CD4-positive, alpha-beta T cell treated with Interferon gamma for 1 hour (primary cell): ENCODE measurements around the gene ESYT1.
"Not testable (repeated sequence)": the region's sequence is repeated elsewhere in the genome, so short reads cannot be mapped to it uniquely, and the experiment has no call there.

Source experiments
- DNase-seq: peaks from one replicate; pipeline ENCODE4 v3.0.0-alpha.2; 2020

Gene ESYT1

DNA sequence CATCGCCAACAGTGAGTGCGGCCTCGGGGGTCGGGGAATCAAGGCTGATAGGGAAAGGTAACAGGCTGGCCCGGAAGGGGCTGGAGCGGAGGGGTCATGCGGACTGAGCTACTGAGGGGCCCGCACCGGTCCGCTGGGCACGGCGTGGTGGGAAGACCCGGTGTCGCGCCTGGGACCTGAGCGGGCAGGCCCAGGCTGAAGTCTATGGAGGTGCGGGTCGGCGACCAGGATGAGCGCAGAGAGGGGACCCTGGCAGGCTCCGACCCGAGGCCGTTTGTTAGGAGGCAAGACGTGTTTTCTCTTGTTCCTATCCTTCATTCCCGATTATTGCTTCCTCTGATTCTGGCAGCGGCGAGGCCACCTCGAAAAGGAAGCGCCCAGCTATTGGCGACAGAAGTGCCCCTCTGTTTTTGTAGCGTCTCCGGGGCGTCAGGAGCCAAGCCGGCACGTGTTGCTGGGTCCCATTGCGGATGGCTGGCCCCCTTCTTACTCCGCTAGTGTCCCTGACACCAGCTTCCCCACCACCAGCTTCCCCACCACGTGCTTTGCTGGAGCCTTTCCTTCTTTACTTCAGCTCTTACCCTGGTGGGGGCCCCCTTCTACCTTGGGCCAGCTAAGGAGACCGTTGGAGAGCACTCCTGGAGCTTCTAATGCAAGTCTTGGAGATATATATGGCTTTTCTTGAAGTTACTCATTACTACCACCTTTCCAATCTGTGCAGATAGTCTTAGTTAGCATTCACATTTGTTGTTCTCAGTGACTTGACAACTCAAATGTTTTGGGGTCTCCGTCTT, 23.1 kb upstream of the ESYT1 start:
- DNase-seq, result no peak

DNA sequence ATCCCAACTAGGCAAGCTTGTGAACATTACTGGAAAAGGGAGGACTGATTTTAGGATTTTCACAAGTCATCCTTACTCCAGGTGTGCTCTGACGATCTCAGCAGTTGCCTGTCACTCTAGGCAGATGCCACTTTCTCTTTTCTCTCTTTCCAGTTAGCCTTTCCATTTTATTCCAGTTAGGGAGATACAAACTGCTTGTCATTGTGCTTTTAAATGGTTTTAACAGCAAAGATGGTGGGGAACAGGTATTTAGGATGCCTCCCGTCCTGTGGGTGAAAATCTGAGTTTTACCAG, 22.5 kb upstream of the ESYT1 start:
- DNase-seq, result no peak

DNA sequence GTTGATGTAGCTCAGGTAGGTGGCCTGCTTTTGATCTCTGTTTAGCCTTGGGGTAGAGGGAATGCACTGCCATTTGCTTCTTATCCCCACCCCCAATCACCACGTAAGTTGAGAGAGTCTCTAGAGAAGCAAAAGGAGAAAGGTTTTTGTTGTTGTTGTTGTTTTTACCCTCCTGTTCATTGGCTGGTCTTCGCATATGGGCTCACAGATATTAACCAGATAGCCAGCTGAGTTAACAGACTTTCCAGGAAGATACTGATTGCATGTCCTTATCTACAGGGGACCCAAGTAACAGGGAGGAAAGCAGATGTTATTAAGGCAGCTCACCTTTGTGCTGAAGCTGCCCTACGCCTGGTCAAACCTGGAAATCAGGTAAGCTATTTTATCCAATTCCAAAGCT, 20.8 kb upstream of the ESYT1 start:
- no peak for DNase-seq

DNA sequence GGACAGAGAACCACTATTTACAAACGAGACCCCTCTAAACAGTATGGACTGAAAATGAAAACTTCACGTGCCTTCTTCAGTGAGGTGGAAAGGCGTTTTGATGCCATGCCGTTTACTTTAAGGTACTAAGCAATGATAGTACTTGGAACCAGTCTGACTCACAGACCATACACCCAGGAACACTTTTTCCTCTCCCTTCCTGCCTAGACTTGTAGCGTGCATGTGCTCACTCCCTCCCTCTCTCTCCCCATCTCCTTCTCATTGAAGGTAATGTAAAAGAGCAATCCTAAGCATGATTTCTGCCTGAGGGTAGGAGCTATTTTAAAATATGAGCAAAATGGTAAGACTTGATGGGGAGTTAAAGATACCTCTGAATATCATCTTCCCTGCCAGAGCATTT, 17.5 kb upstream of the ESYT1 start:
- DNase-seq, result no peak

- no peak for DNase-seq
These were observed 14.0 kb upstream of the ESYT1 start for GRCh38 chr12:56114084-56114483.

GRCh38 chr12:56115329-56115728, 12.7 kb upstream of the ESYT1 start:
- no peak for DNase-seq

- peak; percentile 90 for DNase-seq
These were observed 11.6 kb upstream of the ESYT1 start, which contains the start of gene RPL41 for GRCh38 chr12:56116267-56117081. Gene RPL41 (plus strand): TSS chr12:56116633.

DNA sequence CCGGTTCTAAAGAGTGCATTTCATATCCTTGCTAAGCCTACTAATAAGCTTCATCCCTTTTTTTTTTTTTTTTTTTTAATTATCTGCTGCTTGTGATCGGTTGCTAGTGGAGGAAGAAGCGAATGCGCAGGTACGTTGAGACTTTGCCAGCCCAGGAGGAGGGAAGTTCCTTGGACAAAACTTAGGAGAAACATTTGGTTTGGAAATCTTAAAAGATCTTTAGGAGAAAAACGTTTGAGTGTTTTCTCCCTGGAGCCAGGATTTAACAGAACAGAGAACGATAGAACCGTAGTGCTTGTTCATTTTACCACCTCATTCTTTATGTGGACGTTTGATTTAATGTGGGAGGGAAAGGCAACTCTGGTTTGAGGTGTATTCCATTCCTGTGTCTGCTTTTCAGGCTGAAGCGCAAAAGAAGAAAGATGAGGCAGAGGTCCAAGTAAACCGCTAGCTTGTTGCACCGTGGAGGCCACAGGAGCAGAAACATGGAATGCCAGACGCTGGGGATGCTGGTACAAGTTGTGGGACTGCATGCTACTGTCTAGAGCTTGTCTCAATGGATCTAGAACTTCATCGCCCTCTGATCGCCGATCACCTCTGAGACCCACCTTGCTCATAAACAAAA, 10.9 kb upstream of the ESYT1 start:
- DNase-seq, result not testable (repeated sequence)

DNA sequence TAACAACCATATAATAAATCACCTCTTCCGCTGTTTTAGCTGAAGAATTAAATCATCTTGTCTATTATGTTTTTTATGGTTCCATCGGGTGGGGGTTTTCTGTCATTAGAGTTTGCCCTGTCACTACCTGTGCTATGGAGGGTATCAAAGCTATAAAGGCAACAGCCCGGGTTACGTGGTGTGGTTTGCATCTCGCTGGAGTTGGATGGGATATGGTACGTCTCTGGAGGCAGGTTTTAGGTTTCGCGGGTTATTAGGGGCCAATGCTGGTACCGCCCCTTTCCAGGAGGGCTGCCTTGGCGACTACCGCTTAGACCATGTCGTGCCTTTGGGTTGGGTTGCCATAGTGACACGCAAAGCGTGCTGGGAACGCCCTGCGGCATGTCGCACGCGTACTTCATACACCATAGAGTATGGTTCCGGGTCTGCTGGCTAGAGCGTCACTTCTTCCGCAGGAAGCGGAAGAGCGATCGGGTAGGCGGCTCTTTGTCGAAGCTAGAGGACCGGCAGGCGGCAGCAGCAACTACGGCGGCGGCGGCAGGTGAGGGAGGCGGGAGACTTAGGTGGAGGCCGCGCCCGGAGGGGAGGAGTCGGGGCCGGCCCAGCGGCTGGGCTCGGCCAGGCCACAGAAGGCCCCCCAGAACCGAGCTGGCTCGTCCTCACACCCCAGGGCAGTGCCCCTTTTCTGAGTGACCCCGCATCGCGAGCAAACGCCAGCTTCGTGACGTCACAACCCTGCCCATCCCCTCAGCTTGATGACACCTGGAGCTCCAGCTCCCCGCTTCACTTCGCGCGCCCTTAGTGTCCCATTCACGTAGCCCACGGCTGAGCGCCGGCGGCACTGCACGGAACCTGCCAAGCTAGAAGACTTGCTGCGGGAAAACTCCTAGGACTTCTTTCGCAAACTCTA, 10.0 kb upstream of the ESYT1 start, which contains the start of gene ZC3H10:
Gene ZC3H10, plus strand, starts transcription at position 489 of the 910 bp plus-strand sequence. CDS start 2,297 bp downstream, outside the sequence.
- DNase-seq, result peak; percentile 99

GRCh38 chr12:56118688-56119357, 9.2 kb upstream of the ESYT1 start:
- DNase-seq, result no peak

DNA sequence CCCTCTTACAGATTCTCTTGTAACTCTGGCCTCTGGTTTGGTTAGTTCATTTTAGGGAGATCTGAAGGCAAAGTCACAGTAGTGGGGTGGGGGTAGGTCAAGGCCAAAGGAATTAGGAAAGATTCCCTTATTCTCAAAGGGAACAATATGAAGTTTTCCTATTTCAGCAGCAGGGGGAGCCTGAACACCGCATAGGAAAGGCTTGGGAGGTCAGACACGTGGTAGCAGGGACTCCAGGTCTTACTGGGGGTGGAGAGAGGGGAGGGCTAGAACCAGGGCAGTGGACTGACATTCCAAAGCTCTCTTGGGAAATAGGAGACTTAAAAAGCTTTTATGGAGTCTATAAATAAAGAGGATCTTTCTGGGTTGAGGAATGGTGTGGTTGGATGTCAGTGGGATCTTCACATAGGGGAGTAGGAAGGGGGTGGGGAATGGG, 8.7 kb upstream of the ESYT1 start:
- peak; percentile 67 for DNase-seq

GRCh38 chr12:56120158-56120846, 7.8 kb upstream of the ESYT1 start:
- no peak for DNase-seq

DNA sequence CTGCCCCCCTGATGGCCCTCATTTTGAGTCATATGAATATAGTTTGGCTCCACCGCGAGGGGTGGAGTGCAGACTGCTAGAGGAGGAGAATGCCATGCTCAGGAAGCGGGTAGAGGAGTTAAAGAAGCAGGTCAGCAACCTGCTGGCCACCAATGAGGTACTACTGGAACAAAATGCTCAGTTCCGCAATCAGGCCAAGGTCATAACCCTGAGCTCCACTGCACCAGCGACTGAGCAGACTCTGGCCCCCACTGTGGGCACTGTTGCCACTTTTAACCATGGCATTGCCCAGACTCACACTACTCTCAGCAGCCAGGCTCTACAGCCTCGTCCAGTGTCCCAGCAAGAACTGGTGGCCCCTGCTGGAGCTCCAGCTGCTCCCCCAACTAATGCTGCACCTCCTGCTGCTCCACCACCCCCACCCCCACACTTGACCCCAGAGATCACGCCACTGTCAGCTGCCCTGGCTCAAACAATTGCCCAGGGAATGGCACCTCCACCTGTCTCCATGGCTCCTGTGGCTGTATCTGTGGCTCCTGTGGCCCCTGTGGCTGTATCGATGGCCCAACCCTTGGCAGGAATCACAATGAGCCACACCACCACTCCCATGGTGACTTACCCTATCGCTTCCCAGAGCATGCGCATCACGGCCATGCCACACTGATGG, 6.7 kb upstream of the ESYT1 start:
- no peak for DNase-seq

DNA sequence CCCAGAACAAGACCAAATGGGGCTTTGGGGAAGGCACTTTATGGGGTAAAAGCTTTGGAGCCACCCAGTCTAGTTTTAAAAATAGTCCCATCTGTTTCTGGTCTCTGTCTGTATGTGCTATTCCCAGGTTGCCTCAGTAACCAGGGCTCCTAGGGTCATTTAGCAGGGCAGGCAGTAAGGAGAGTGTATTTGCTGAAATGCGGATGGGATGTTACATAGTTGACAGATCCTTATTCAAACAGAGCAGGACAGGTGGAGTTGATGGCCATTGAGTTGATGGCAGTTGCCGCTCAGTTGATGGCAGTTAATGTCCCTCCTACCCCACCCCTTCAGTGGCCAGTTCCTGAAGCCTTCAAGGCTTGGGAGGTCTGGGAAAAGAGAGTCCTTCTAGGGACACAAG, 5.4 kb upstream of the ESYT1 start:
- no peak for DNase-seq

DNA sequence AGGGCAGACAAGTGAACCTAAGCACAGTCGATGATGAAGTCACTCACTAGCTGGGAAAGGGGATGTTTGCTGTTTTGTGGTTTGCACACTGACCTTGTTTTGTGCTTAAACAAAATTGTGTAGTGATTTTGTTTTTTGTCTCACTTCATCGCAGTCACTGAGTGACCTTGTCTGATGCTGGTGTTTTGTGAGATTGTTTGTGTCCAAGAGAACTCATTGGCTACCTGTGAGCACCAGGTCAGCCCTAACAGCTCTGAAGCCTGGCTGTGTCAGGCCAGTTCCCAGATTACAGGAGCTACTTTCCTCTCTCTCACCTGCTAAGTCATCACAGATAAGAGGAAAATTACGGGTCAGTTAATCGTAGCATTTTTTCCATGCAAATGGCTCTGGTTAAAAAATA, 3.9 kb upstream of the ESYT1 start:
- no peak for DNase-seq

DNA sequence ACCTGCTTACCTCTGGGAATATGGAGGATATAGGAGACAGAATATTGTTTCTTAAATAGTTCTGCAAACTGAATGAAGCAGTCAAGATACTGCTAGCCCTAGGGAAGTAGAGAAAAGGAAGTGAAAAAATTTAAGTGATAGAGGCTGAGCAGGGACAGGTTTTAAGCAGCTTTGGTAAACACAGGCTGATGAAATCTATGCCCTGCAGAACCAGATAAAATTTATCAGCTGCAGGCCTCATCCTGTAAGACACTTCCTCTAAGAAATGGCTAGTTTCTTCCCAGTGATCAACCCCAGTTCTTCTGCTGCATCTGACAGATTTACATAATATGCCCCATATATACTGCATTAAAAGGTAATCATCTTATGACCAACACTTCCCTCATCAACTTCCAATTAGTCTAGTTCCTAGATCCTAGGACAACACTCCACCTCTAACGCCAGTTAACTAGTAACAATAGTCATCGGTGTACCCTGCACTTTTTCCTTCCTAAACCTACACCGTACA, 1.3 kb upstream of the ESYT1 start:
- DNase-seq, result no peak

DNA sequence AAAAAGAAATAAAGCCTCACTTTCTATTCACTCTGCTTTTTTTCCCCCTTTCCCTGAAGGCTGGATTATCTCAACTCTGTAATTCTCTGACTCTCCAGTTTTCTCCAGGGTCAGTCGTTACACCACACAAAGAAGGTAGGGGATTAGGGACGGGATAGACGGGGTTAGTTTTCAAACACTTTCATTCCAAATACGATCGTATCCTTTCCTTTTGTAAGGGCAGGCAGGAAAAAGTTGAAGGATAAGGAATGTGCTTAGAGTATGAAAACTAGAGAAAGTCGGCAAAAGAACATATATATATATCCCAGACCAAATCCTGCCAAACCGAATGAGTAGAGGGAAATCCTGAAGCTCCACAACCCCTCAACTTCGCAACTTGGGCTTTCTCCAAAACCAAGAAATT, 581 bp upstream of the ESYT1 start:
- no peak for DNase-seq

DNA sequence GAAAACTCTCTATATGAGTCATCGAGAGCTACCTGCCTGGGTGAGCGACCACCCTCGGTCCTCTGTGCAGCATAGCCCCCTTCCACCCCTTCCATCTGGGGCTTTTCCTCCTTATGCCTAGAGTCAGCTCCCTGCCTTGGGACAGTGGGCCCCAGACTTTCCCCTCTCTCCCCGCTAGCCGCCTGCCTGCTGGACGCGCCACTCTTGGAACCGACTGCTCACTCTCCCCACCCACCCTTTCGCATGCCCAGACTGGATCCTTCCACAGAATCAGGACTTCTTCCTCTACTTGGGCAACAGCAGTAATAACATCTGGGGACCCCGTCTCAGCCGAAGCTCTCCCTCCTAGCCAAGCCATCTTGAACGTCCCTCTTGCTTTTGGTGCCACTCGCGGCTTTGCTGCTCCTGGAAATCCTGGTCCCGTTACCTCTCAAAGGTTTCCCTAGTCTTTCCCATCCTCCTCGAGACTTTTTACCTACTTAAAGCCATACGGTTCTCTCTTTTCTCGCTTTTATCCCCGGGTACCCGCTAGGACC, 671 bp downstream of the ESYT1 start:
- no peak for DNase-seq

- DNase-seq, result peak; percentile 78
These were observed 1.3 kb downstream of the ESYT1 start for GRCh38 chr12:56129206-56129941.
